GF-D8 (cell line): Measurements from ENCODE around the gene EFCAB8.
"Not testable (repeated sequence)": the region's sequence is repeated elsewhere in the genome, so short reads cannot be mapped to it uniquely, and the experiment has no call there.

Experiments used
- DNase-seq: peaks from one replicate; lab custom pipeline; 2025; lab: John Stamatoyannopoulos, UW

The EFCAB8 gene

GRCh38 chr20:32959351-32960221 is 100.9 kb downstream of the EFCAB8 start:
- no peak for DNase-seq

GRCh38 chr20:32960222-32960518 is 101.4 kb downstream of the EFCAB8 start:
- DNase-seq = no peak

GRCh38 chr20:32960849-32961731 is 102.4 kb downstream of the EFCAB8 start:
- no peak for DNase-seq

DNA sequence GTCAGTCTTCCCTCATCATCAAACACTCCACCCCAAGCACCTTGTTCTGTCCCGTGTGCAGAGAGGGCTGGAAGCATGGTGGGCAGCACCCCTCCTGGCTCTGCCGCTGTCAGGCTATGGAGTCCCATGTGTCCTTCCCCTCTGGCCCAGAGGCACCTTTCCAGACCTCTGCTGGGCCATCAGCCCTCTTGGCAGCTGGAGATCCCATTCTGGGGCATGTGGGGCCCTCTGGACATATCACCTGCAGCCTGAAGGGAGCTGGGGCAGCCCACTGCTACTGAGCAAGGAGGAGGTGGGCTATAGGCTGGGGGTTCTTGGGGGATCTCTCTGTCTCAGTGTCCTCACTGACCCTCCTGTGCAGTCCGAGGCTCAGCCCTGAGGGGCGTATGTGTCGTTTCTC is 103.3 kb downstream of the EFCAB8 start:
- no peak for DNase-seq

- not testable (repeated sequence) for DNase-seq
These were observed 103.9 kb downstream of the EFCAB8 start for GRCh38 chr20:32962646-32963045.

GRCh38 chr20:32963176-32963575 is 104.5 kb downstream of the EFCAB8 start:
- no peak for DNase-seq

- no peak for DNase-seq
These were observed 105.9 kb downstream of the EFCAB8 start for GRCh38 chr20:32964575-32964974.

- DNase-seq = no peak
These were observed 106.4 kb downstream of the EFCAB8 start for GRCh38 chr20:32965115-32965514.

- no peak for DNase-seq
These were observed 107.1 kb downstream of the EFCAB8 start for GRCh38 chr20:32965581-32966373.

GRCh38 chr20:32966382-32966781 is 107.7 kb downstream of the EFCAB8 start:
- no peak for DNase-seq

DNA sequence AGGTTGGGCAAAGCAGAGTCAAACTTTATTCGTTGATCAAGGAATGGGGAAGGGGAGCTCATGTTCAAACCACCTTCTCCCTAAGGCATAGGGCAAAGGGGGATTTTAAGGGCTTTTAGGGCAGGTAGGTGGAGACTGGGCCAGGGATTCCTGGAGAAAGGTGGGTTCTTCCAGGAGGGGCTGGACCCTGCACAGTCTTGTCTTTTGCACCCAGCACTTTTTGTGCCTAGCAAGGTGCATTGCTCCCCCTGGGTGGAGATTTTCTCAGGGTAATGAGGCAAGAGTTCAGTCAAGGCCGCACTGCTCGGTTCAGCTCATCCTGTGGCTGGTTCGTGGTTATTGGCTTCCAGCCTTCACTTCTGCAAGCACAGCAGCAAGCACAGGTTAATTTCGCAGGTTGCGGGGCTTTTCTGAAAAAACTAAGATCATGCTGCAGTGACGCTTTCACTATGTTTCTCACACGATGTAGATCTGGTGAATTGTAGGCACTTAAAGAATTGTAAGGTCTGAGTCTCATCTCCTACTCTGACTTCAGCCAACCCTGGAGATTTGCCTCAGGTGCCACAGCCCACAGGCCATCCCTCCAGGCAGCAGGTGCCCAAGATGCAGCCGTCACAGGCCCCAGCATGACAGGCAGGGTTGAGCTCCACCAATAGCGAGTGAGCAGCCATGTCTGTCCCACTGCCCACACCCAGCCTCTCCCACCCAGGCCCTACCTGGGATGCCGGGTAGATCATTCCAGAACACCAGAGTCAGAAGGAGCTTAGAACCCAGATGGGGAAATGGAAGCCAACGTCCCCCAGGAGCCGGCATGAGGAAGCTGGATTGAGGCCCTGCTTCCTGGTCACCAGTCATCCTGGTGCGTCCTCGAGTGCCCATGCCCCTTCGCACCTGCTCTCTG is 108.4 kb downstream of the EFCAB8 start:
- DNase-seq = no peak

DNA sequence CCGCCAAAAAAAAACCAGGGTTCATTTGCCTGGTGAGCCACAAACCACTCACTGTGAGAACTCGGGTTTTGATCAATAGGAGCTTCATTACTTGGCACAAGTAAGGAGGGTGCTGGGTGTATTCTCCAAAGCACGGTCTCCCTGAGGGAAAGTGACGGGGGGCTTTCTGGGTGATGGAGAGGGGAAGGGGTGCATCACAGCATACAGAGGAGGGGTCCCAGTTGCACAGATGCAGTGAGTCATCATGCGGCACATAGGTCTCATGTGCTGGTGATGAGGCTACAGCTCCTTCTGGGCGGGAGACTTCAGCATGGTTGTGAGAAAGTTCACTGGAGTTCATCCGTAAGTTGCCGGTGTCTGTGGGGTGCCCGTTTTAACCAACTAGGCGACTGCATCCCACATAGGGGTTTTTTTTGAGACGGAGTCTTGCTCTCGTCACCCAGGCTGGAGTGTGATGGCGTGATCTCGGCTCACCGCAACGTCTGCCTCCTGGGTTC is 109.3 kb downstream of the EFCAB8 start:
- DNase-seq = no peak

DNA sequence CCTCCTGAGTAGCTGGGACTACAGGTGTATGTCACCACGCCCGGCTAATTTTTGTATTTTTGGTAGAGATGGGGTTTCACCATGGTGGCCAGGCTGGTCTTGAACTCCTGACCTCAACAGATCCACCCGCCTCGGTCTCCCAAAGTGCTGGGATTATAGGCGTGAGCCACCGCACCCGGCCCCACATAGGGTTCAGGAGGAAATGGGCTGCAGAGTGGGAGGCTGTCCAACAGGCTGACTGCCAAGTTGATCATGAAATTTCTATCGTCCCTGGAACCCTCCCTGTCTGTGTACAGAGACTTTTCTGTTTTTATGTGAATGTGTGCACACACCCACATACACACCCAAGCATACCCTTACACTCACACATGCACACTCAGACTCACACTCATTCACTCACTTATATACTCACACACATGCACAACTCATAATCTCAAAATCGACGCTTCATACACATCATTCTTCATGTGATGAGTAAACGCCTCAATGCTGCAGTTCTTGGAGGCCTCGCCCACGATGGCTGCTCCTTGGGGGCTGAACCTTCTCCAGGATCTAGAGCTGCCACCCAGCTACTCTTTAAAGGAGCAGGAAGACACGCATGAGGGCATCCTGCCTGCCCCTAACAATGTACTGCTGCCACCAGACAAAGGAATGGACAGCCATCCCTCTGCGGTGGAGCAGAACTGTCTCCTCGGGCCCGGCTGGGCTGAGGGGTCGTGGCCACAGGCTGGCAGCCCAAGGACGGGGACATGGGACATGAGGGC is 109.9 kb downstream of the EFCAB8 start:
- no peak for DNase-seq

GRCh38 chr20:32969356-32970114 is 110.8 kb downstream of the EFCAB8 start:
- DNase-seq = no peak

DNA sequence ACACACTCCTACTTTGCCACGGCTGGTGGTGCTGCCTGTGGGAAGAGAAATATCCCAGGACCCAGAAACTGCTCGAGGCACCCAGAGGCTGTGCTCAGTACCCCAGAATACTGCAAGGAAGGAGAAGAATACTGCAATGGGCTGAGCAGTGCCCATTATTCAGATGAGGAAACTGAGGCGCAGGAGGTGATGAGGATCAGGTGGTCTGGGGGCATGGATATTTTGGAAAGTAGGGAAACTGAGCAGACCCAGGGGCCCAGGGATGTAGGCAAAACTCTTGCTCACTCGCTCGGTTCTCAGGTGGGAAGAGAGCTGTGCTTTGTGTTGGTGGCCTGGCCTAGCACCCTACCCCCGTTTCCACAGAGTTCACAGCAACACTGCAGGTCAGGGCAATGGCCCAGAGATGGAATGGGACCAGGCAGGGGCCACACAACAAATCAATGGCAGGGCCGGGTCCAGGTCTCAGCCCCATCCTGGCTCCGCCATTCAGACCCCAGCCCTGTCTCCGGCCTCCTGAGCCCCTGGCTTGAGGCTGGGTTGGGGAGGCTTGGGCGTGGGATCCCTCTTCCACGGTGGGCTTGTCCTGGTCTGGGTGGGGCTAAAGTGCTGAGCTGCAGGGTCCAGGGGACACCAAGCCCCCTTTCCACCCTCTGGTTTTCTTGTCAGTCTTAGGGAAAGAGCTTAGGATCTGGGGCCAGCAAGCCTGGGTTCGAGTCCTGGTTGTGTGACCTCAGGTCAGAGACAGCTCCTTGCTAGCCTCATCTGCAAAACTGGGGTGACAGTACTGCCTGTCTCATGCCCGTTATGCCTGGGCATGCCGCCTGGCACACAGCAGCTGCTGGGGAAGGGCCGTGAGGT is 111.6 kb downstream of the EFCAB8 start:
- DNase-seq = no peak

DNA sequence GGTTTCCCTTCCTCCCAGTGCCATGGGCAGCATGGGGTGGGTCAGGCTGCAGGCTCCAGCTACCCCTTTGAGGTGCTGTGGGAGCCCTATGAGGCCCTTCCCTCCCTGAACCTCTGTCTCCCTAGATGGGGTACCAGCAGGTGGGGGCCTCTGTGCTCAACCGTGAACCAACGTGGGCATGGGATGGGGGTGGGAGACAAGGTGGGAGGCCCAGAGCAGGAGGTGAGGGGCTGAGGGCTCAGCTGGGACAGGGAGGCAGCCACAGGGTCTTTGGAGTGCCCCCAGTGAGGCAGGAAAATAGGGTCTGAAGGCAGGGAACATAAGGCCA is 112.2 kb downstream of the EFCAB8 start:
- DNase-seq = no peak

DNA sequence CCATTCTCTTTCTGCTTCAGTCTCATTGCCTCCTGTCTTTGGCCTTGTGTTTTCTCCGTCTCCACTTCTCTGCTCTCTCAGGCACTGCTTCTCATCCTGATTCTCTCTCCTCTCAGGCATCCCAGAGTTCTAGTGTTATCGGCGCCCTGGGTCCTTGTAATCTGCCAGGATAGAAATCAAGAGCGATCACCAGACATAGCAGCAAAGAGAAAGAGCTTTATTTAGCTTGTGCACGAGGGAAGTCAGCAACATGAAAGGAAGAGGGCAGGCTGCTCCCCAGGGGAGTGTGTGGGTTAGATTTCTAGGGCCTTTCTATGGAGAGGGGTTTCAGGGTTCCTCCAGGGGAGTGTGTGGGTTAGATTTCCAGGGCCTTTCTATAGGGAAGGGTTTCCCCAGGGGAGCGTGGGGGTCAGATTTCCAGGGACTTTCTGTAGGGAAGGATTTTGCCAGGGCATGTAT is 113.0 kb downstream of the EFCAB8 start:
- DNase-seq = peak; percentile 48

DNA sequence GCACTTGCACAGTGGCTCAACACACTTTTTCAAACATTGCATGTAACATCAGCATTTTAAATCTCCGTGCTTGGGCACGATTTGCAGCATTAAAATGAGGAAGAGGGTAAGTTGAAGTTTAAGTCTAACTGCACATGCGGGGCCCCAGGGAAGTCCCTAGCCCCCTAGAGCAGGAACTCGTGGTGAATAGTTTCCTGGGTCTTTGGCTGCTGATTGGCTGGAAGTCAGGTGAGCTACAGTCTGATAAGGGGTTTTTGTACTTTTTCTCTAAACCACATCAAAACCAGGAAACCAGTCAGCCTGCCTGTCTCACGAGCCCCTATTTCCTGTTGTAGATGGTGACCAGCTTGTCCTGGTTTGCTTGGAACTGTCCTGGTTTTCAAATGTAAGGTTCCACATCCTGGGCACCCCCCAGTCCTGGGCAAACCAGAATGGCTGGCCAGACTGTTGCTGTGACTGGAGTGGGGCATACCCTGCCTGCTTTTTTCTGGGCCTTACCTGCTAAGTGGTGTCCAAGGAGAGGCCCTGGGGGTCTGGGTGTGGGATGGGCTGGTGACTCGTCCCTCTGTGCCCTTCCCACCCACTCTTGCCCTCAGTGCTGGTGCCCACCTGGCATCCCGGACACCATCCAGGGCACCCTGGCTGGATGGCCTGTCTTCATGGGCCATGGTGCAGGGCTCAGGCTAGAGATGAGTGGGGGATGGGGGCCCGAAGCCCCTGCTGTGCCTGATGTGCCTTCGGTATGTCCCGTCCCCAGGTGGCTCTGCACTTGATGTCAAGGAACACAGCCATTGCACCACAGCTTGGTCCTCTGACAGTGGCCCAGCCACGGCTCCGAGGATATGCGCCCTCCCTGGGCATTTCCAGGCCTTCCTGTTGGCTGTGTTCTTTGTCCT is 113.7 kb downstream of the EFCAB8 start:
- peak; percentile 95 for DNase-seq
